Nephron progenitor cell (in vitro differentiated cells): ENCODE measurements around the gene LPIN1.

Experiments
- DNase-seq: peaks from one replicate; pipeline ENCODE4 v3.0.0; 2021
- H3K27ac Mint-ChIP-seq: 2 replicates; pipeline ENCODE4 v1.8.0; 2021; ENCODE audit warnings: mild to moderate bottlenecking, moderate library complexity, mixed read lengths
- H3K27me3 Mint-ChIP-seq: 2 replicates; pipeline ENCODE4 v1.8.0; 2021; ENCODE audit warnings: mild to moderate bottlenecking, low read depth, mixed read lengths; ENCODE audit not compliant: poor library complexity
- H3K36me3 Mint-ChIP-seq: 2 replicates; pipeline ENCODE4 v1.8.0; 2021; ENCODE audit warnings: low read depth, mixed read lengths
- H3K4me1 Mint-ChIP-seq: 2 replicates; pipeline ENCODE4 v1.8.0; 2021; ENCODE audit warnings: mixed read lengths
- H3K4me3 Mint-ChIP-seq: 2 replicates; pipeline ENCODE4 v1.8.0; 2021; ENCODE audit warnings: mild to moderate bottlenecking, moderate library complexity, mixed read lengths
- H3K9me3 Mint-ChIP-seq: 2 replicates; pipeline ENCODE4 v1.8.0; 2021; ENCODE audit warnings: mild to moderate bottlenecking, moderate library complexity, mixed read lengths
- CTCF ChIP-seq: fragments of 200-600 bp; sonication (generic); IDR thresholded peaks from 2 replicates; pipeline ENCODE4 v1.5.0; 2021; ENCODE audit warnings: antibody characterized with exemption

Gene LPIN1

GRCh38 chr2:11805024-11805423 lies 58.6 kb downstream of the LPIN1 start:
- no peak for TF ChIP-seq CTCF
- no peaks in the 10 kb centered on the region for H3K27me3 Mint-ChIP-seq
- no peak overlapping the region for H3K4me3 Mint-ChIP-seq
- H3K27ac Mint-ChIP-seq: no peak overlapping the region
- peaks cover under 1% of the 10 kb centered on the region for H3K4me1 Mint-ChIP-seq
- DNase-seq: no peak
- no peaks in the 10 kb centered on the region for H3K9me3 Mint-ChIP-seq
- H3K36me3 Mint-ChIP-seq: peaks cover 93% of the 10 kb centered on the region

GRCh38 chr2:11805920-11806319 lies 59.5 kb downstream of the LPIN1 start:
- no peaks in the 10 kb centered on the region for H3K4me1 Mint-ChIP-seq
- DNase-seq: no peak
- H3K9me3 Mint-ChIP-seq: no peaks in the 10 kb centered on the region
- no peak overlapping the region for H3K4me3 Mint-ChIP-seq
- H3K36me3 Mint-ChIP-seq: peaks cover 93% of the 10 kb centered on the region
- H3K27ac Mint-ChIP-seq: peak overlapping the region; percentile 34
- no peaks in the 10 kb centered on the region for H3K27me3 Mint-ChIP-seq
- TF ChIP-seq CTCF: no peak

- TF ChIP-seq CTCF: no peak
- no peak overlapping the region for H3K27ac Mint-ChIP-seq
- DNase-seq: no peak
- no peaks in the 10 kb centered on the region for H3K9me3 Mint-ChIP-seq
- no peaks in the 10 kb centered on the region for H3K4me1 Mint-ChIP-seq
- H3K27me3 Mint-ChIP-seq: no peaks in the 10 kb centered on the region
- peaks cover 91% of the 10 kb centered on the region for H3K36me3 Mint-ChIP-seq
- no peak overlapping the region for H3K4me3 Mint-ChIP-seq
Measured at GRCh38 chr2:11807156-11808015, 61.0 kb downstream of the LPIN1 start.

- H3K36me3 Mint-ChIP-seq: peaks cover 93% of the 10 kb centered on the region
- TF ChIP-seq CTCF: no peak
- H3K27me3 Mint-ChIP-seq: no peaks in the 10 kb centered on the region
- peak overlapping the region; percentile 34 for H3K27ac Mint-ChIP-seq
- DNase-seq: no peak
- no peaks in the 10 kb centered on the region for H3K9me3 Mint-ChIP-seq
- no peak overlapping the region for H3K4me3 Mint-ChIP-seq
- H3K4me1 Mint-ChIP-seq: no peaks in the 10 kb centered on the region
Measured at GRCh38 chr2:11808016-11808400, 61.6 kb downstream of the LPIN1 start.

- no peak for TF ChIP-seq CTCF
- Mint-ChIP-seq H3K27ac (no peak overlapping the region), H3K4me3 (no peak overlapping the region), H3K36me3 (peaks cover 87% of the 10 kb centered on the region), H3K4me1 (no peaks in the 10 kb centered on the region), H3K9me3 (no peaks in the 10 kb centered on the region), H3K27me3 (no peaks in the 10 kb centered on the region)
- DNase-seq: no peak
Measured at GRCh38 chr2:11809586-11810236, 63.3 kb downstream of the LPIN1 start.
